ENCODE data around the gene CD177.
"Not testable (repeated sequence)": the region's sequence is repeated elsewhere in the genome, so short reads cannot be mapped to it uniquely, and the experiment has no call there.

- not testable (repeated sequence) for TF ChIP-seq CTCF, POLR2A (IDR thresholded peaks at IDR 0.05)
Measured at GRCh38 chr19:43326761-43327160, 26.7 kb upstream of the CD177 start.
